ENCODE data around the gene RBM20.

Gene RBM20

GRCh38 chr10:110868981-110869380 lies 224.8 kb downstream of the RBM20 start:
- DNase-seq (ENCODE audit: low read depth in 2 of 2), result no peak

- DNase-seq (ENCODE audit: low read depth in 2 of 2), result no peak
Measured at GRCh38 chr10:110870823-110871297, 226.7 kb downstream of the RBM20 start.

GRCh38 chr10:110871298-110872084 lies 227.4 kb downstream of the RBM20 start, which contains the start of gene PDCD4:
TSS of gene PDCD4 (plus strand) at chr10:110871928. CDS start at chr10:110876028, 4,100 bp downstream.
- DNase-seq (ENCODE audit: low read depth in 2 of 2), result peak; percentile 91 to 92

- DNase-seq (ENCODE audit: low read depth in 2 of 2), result peak; percentile 70 to 73
Measured at GRCh38 chr10:110872145-110872983, 228.2 kb downstream of the RBM20 start.

GRCh38 chr10:110872984-110873923 lies 229.1 kb downstream of the RBM20 start:
- no peak for DNase-seq (ENCODE audit: low read depth in 2 of 2)

- DNase-seq (ENCODE audit: low read depth in 2 of 2), result no peak
Measured at GRCh38 chr10:110873951-110874350, 229.8 kb downstream of the RBM20 start.

- DNase-seq (ENCODE audit: low read depth in 2 of 2), result no peak
Measured at GRCh38 chr10:110876000-110876399, 231.9 kb downstream of the RBM20 start.

- DNase-seq (ENCODE audit: low read depth in 2 of 2), result no peak
Measured at GRCh38 chr10:110876788-110877187, 232.7 kb downstream of the RBM20 start.

GRCh38 chr10:110880012-110880411 lies 235.9 kb downstream of the RBM20 start:
- DNase-seq (ENCODE audit: low read depth in 2 of 2), result no peak

GRCh38 chr10:110881247-110881646 lies 237.1 kb downstream of the RBM20 start:
- no peak for DNase-seq (ENCODE audit: low read depth in 2 of 2)

- no peak for DNase-seq (ENCODE audit: low read depth in 2 of 2)
Measured at GRCh38 chr10:110881905-110882304, 237.8 kb downstream of the RBM20 start.

- DNase-seq (ENCODE audit: low read depth in 2 of 2), result no peak
Measured at GRCh38 chr10:110883924-110884323, 239.8 kb downstream of the RBM20 start.

GRCh38 chr10:110885932-110886674 lies 242.0 kb downstream of the RBM20 start:
- no peak for DNase-seq (ENCODE audit: low read depth in 2 of 2)

GRCh38 chr10:110887560-110887959 lies 243.4 kb downstream of the RBM20 start:
- DNase-seq (ENCODE audit: low read depth in 2 of 2), result no peak
